ENCODE measurements around the gene TMEM135.
"Not testable (repeated sequence)": the region's sequence is repeated elsewhere in the genome, so short reads cannot be mapped to it uniquely, and the experiment has no call there.

Gene TMEM135

GRCh38 chr11:87258171-87258833, 220.6 kb downstream of the TMEM135 start:
- DNase-seq (ENCODE audit: low read depth in 2 of 2): no peak

DNA sequence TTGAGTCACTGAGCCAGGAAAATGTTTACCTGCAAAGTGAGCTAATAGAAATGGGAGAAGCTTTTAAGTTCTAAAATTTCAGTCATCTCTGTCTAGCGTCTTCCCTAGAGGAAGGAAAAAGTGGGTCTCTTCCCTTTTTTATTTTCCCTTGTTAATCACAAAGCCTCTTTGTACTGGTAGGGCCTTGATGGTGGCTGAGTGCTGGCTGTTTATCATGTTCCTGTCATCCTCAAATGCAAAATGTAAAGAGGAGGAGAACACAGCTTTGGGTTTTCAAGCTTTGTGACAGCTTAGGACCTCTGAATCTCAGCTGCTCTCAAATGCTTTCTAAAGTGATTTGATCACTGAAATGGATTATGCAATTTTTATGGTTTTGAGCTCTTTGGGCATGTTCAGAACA, 222.0 kb downstream of the TMEM135 start:
- DNase-seq (ENCODE audit: low read depth in 2 of 2): no peak

DNA sequence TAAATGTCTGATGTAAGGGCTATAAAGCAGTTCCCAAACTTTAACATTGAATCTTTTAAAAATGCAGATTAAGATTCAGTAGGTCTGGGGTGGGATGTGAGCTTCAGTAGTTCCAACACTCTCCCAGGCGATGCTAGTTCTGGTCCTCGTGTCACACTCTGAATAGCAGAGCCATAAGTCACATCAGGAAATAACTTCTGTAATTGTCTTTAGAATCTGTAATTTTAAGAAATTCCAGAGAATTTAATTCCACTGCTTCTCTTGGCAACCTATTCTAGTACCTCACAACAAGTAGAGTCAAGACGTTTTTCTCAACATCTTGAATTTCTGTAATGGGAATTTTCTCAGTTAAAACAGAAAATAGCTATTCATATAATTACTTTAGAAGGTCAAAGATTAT, 223.1 kb downstream of the TMEM135 start:
- no peak for DNase-seq (ENCODE audit: low read depth in 2 of 2)

DNA sequence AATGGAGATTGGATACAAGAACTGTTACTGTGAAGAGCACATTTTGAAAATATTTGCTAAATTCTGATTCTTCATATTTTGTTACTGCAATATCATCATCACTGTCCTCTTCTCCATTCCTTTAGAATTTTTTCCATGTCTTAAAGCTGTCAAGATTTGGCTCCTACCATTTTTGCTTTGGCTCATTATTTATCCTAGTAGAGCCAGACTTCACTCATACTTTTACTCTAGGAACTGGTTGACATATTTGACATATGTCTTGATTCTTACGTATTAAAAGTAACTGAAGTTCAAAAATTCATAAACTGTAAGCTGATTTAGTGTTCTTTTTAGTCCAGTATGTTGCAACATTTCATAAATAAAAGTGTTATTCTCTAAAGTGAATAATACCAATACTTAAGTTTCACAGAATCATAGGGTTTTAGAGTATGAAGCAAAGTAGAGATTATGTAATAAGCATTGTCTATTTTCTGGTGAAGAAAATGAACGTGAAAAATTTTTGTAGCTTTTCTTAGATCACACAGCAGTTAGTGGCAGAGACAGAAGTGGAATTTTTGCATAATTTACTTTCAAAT, 225.6 kb downstream of the TMEM135 start:
- DNase-seq (ENCODE audit: low read depth in 2 of 2): no peak

- DNase-seq (ENCODE audit: low read depth in 2 of 2): no peak
Observed at GRCh38 chr11:87263979-87264378, 226.2 kb downstream of the TMEM135 start.

DNA sequence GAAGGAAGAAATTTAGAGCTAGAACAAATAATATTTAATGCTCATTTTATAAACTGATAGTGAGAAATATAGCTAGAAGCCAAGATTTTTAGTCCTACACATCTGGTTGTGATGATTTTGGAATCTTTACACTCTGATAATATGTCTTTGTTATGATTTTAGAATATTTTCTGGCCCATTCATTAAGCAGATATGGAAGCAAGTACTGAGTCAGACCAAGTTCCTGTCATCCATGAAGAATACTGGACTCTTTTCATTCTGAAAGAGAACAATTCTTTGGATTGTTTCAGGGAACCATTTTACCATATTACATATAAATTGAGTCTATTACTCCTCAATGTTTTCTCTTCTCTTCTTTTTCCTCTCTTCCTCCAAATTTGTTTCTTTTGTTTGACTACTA, 227.4 kb downstream of the TMEM135 start:
- peak; percentile 20 to 27 for DNase-seq (ENCODE audit: low read depth in 2 of 2)

GRCh38 chr11:87265979-87266378, 228.2 kb downstream of the TMEM135 start:
- no peak for DNase-seq (ENCODE audit: low read depth in 2 of 2)

DNA sequence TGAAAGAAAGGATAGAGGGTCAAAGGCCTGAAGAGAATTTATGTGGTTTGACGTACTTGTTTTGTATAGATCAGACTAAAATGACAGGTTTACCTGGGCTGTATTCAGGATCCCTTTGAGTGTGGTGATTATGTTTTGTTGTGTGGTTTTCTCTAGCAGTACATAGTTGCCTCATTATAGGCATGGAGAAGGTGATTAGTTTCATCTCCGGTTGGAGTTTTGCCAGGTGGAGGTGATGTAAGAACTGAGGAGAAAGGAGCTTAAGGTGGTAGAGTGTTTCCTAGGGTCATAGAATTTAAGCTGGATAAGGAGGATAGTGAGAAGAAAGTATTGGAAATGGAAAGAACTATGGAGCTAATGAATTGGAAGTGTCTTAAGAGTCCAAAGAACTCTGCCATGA, 229.0 kb downstream of the TMEM135 start:
- DNase-seq (ENCODE audit: low read depth in 2 of 2): no peak

DNA sequence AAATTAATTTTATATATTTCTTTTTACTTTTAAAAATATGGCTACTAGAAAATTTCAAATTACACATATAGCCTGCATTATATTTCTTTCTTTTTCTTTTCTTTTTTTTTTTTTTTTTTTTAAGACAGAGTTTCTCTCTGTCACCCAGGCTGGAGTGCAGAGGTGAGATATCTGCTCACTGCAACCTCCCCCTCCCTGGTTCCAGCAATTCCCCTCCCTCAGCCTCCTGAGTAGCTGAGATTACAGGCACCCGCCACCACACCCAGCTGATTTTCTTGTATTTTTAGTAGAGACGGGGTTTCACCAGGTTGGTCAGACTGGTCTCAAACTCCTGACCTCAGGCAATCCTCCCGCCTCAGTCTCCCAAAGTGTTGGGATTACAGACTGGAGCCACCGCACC, 234.2 kb downstream of the TMEM135 start:
- not testable (repeated sequence) for DNase-seq (ENCODE audit: low read depth in 2 of 2)

DNA sequence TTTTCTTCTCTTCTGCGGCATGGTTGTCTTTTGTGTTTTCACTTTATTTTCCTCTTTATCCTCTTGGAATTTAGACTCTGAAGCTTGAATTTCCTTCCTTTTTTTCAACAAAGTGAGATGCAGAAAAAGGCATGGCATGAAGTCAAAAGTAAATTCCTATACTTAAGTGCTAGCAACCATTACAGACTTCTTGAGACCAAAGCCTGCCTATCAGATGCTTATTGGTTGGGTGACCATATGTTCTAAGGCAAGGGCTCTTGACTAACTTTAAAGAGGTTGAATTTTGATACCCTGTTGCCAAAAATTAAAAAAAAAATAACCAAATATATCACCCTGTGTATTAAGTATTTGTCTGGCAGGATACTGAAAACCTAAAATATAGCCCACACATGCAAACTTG, 237.4 kb downstream of the TMEM135 start:
- DNase-seq (ENCODE audit: low read depth in 2 of 2): no peak

DNA sequence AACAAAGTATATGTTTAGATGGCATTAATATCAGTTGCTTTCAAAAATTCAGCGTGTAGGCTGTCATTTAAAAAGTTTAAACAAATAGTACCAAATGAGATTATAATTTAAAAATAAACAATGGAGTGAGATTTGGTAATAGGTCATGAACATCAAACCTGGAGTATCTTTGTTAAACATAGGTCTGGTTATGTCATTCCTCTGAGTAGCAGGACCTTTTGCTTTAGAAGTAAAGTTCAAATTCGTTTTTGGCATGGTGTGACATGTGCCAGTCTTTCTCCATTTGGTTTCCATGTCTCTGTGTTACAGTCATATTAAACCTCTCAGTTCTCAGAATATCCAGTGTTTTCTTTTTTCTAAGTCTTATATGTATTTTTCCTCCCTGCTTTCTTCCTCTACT, 242.4 kb downstream of the TMEM135 start:
- DNase-seq (ENCODE audit: low read depth in 2 of 2): no peak

GRCh38 chr11:87281496-87281895, 243.8 kb downstream of the TMEM135 start:
- peak; percentile 51 for DNase-seq (ENCODE audit: low read depth in 2 of 2)

- DNase-seq (ENCODE audit: low read depth in 2 of 2): no peak
Observed at GRCh38 chr11:87284306-87284705, 246.6 kb downstream of the TMEM135 start.

DNA sequence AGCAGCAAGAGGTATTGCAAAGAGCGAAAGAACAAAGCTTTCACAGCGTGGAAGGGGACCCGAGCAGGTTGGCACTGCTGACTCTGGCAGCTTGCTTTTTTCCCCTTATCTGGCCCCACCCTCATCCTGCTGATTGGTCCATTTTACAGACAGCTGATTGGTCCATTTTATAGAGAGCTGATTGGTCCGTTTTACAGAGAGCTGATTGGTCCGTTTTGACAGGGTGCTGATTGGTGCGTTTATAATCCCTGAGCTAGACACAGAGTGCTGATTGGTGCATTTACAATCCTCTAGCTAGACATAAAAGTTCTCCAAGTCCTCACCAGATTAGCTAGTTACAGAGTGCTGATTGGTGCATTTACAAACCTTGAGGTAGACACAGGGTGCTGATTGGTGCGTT, 247.9 kb downstream of the TMEM135 start:
- not testable (repeated sequence) for DNase-seq (ENCODE audit: low read depth in 2 of 2)

DNA sequence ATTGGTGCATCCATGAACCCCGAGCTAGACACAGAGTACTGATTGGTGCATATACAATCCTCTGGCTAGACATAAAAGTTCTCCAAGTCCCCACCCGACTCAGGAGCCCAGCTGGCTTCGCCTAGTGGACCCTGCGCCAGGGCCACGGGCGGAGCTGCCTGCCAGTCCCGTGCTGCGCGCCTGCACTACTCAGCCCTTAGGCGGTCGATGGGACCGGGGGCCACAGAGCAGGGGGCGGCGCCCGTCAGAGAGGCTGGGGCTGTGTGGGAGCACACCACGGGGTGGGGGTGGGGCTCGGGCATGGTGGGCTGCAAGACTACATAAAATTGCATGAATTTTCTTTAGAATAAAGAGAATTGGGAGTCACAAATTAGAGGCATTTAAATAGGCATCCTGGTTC, 248.6 kb downstream of the TMEM135 start:
- no peak for DNase-seq (ENCODE audit: low read depth in 2 of 2)

DNA sequence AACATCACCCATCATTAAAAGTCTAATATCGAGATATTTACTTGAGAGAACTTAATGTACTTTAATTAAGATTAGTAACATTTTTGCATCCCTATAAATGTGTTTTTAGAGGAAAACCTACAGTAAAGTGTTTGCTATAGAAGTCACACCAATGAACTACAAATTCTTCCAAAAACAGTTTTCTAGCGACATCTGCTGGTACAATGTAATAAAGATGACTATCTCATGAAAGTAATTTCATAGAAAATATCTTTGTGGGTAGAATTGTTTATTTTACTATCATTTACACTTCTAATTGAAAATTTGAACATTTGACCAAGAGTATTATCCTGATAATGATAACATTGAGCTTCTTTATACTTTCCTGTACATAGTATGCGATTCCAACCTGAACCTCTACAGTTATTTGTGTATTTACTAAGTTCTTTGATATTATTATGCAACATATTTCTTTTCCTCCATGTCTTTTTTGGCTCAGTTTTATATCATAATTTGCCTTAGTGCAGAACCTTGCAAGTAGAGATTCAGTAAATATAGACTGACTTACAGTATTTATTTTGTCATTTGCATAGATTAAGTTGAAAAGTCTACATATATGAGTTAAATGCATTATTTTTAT, 252.7 kb downstream of the TMEM135 start:
- peak; percentile 33 to 34 for DNase-seq (ENCODE audit: low read depth in 2 of 2)

- DNase-seq (ENCODE audit: low read depth in 2 of 2): no peak
Observed at GRCh38 chr11:87292598-87292997, 254.9 kb downstream of the TMEM135 start.

DNA sequence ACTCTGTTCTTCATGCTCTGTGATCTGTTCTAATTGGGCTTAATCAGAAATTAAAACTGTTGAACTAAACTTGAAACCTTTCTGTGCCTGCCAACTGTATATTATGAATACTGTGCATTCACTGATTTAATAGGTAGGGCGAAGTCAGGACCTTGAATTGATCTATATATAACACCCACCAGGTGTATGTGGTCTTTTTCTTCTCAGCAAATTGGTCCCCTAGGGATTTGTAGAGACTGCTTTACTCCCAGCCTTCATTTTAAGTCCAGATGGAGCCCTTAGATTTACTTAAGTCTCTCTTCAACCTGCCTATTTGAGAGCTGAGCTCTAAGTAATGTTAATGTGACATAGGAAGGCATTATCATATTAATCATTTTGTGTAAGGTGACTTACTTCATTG, 257.5 kb downstream of the TMEM135 start:
- no peak for DNase-seq (ENCODE audit: low read depth in 2 of 2)

DNA sequence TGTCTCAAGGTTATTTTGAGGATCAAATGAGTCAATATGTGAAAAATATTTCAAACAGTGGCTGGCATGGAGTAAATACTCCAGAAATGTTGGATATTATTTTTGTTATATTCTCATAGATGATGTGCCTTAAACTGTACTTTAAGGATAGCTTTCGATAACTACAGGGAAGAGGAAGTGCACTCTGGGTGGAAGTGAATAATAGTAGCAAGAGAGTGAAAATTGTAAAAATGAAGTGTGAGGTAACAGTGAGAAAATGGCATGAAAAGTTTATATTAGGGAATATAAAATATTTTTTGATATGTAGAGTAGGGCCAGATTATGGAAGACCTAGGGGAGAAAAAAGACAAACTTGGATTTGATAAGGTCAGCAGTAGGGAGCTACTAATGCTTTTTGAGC, 258.9 kb downstream of the TMEM135 start:
- DNase-seq (ENCODE audit: low read depth in 2 of 2): no peak

DNA sequence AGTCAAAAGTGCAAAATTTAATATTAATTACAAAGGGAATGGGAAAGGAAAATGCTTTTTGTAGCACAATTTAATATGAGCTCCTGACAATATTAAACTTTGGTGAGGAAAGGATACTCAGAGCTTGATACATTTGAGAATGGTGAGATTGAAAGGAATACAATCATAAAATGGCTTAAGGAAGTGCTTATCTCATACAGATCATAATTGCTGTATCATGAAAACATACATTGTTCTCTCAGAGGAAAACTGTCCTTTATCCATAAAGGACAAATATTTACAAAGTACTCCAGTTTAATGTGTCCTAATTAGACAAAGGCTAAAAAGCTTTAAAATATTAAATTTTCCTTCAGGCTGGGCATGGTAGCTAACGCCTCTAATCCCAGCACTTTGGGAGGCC, 260.4 kb downstream of the TMEM135 start:
- DNase-seq (ENCODE audit: low read depth in 2 of 2): no peak

DNA sequence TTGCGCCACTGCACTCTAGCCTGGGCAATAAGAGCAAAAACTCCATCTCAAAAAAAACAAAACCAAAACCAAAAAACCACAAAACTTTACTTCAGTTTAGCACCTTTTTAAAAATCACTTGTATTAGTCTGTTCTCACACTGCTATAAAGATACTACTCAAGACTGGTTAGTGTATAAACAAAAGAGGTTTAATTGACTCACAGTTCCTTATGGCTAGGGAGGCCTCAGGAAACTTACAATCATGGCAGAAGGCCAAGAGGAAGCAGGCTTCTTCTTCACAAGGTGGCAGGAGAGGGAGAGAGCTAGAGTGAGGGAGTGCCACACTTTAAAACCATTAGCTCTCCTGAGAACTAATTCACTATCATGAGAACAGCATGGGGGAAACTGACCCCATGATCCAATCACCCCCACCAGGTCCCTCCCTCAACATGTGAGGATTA, 261.3 kb downstream of the TMEM135 start:
- DNase-seq (ENCODE audit: low read depth in 2 of 2): no peak

- DNase-seq (ENCODE audit: low read depth in 2 of 2): no peak
Observed at GRCh38 chr11:87300640-87301380, 263.1 kb downstream of the TMEM135 start.
